ENCODE data around the gene ANKRD65.
"Not testable (repeated sequence)": the region's sequence is repeated elsewhere in the genome, so short reads cannot be mapped to it uniquely, and the experiment has no call there.

ANKRD65 gene

DNA sequence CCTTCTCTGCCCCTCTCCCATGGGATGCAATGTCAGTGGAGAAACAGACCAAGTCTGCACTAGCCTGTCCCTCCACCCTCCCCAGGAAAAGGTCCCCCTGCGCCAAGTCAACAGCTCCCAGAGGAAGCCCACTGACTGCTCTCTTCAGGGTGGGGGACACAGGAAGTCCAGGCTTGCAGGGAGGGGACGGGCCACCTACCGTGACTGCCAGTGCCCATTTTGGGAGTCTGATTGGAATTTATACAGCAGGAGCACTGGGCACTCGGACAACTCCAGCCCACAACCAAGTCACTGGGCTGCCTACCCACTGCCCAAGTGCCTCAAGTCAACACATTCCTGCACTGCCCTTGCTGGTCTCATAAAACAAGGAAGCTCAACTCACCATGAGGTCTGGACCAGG lies 28.1 kb downstream of the ANKRD65 start:
- DNase-seq: no peak

DNA sequence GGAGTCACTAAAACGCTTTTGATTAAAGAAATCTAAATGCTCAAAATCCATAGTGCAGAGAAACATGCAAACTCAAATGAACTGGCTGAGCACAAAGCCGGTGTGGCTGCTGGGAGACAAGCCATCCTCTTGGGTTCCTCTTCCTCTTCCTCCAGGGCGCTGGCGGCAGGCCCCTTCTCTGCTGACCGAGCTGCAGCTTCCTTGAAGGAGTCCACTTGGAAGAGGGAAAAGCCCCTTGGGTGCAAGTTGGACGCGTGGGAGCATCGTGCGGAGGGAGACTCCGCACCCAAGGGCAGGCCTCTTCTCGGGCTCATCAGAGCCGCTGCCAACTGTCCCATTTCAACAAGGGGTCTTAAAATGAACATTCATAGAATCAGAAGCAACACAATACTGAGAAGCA lies 29.9 kb downstream of the ANKRD65 start:
- DNase-seq: no peak

DNA sequence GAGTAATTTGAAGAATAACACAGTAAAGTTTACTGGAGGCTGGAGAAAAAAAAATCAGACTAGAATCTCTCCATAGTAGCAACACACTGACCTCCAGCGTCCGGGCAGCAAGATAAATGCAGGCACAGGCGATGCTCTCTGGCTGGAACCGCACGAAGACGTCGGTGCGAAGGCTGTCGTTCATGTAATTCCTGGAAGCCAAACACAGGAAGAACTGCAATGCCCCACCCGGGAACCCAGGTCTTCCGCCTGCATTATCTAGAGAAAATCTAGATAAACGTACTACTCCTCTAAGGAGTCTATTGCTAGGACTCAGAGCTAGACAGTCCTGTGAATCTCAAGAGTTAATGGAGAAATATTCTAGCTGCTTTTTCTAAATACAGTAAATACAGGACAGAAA lies 30.4 kb downstream of the ANKRD65 start:
- DNase-seq: no peak

DNA sequence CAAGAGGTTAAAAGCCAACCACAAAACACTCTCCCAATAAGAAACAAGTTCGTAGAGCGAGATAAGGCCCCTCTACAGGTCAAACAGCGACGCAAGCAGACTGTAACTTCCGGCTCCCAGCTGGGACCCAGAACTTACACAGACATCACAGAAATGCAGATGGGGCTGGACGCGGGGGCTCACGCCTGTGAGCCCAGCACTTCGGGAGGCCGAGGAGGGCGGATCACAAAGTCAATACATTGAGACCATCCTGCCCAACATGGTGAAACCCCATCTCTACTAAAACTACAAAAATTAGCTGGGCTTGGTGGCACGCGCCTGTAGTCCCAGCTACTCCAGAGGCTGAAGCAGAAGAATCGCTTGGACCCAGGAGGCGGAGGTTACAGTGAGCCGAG lies 33.0 kb downstream of the ANKRD65 start:
- DNase-seq: no peak

DNA sequence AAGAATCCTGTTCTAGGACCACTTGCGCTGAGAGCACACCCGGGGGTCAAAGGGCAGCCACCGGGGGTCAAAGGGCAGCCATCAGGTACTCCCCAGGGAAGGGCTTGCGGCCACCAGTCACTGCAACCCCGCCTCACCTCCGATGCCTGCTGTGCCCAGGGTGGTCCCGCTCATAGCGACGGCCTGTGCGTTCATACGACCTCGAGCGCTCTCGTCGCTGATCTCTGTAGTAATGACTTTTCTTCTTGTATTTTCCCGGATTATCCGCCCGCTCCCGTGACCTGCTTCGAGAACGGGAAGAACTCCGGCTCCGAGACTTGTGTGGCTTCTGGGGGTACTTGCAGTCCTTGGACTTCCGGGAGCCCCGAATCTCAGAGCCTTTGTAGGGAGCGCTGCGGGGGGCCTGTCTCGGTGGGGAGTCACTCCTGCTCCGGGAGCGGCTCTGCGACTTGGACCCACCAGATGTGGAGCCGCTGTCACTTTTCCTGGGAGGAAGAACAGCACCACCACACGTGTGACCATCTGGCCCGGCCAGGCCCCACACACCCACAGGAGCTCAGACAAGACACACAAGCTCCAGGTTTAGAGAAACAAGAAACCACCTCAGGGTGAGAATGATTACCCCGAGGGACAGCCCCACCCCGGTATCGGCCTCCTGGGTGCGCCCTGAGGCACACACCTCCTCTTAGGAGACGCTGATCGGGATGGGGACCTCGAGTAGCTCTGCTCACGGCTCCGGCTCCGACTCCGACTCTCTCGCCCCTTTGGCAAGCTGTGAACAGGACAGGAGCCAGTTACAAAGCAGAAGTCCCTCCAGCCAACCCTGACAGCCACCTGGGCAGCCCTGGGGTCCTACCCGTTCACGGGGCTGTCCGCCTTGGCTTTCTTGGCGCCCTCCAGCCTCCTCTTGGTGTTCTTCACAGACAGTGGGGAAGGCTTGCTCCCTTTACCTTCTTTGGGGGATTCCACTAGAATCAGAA lies 33.7 kb downstream of the ANKRD65 start:
- no peak for DNase-seq

DNA sequence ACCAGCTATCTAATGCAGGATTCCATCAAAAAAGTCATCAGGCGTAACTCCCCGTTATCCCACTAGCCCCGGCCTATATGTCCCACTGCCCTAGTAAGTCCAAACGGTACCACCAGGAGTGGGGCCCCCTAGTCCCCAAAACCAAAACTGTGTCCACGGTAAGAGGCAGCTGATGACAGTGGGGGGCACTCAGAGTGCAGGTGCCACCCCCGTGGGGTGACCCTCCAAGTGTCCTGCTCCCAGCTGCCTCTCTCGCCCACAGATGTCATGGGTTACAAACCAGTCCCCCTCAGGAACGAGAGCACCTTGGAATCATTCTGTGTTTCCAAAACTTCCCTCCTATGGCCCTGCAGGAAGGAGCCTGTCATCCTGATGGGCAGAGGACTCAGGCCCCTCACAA lies 35.1 kb downstream of the ANKRD65 start:
- no peak for DNase-seq

DNA sequence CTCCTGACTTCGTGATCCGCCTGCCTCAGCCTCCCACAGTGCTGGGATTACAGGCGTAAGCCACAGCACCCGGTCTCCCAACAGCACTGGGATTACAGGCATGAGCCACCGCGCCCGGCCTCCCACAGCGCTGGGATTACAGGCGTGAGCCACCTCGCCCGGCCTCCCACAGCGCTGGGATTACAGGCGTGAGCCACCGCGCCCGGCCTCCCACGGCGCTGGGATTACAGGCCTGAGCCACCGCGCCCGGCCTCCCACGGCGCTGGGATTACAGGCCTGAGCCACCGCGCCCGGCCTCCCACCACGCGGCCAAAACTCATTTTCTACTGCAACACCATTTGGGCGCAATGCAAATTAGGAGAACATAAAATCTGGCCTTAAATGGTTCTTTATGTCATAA lies 35.7 kb downstream of the ANKRD65 start:
- not testable (repeated sequence) for DNase-seq

DNA sequence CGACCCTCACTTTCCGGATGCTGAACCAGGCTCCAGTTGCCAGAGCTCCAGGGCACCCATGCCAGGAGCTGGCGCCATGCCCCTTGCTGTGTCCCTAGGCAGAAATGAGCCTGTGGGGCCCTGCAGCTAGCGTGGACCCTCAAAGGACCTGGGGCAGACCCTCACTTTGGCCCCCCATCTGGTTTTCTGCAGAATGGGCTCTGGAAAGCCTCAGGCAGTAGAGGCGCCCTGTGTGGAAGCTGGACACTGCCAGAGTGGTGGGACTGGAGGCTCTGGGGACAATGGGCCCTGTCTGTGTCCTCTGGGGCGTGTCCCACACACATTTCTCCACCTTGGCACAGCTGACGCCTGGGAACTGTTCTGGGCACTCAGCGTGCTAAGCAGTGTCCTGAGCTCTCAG lies 39.8 kb downstream of the ANKRD65 start:
- no peak for DNase-seq

DNA sequence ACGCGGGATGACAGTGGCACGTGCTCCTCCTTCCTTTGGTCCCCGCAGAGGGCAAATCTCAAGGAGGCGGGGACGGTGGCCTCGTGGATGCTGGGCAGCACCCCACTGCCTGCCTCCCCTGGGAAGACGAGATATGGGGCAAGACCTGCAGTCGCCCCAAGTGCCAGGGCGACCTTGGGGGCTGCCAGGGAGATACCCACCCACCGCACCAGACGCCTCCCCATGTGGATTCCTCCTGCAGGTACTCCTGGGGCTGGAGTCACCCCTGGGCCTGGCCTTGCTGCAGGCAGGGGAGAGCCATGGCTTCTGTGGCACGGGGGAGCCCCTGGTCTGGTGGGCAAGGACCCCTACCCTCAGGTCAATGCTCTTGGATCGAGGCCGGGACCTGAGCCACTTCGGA lies 40.2 kb downstream of the ANKRD65 start:
- no peak for DNase-seq

DNA sequence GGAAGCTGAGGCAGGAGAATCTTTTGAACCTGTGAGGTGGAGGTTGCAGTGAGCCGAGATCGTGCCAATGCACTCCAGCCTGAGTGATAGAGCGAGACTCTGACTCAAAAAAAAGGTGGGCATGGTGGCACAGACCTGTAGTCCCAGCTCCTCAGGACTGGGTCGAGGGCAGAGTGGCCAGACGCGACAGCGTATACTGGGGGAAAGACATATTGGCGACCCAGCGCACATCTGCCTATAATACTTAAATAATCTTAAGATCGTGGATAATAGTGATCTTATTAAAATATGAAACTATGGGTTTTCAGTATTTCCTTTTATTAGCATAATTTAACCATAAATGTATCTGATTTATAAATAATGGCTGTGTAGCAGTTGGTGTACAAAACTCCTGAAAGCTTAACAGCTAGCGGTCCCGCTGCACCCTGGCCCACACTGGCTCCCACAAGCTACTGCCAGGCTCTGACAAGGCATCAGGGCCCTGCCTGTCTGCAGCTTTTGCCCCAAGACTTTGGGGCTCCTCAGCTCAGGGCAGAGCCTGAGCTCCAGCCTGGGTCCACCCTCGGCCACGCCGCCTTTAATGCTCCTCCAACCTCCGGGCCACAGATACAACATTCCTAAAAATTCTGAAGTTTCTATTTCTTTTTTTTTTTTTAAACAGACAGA lies 43.4 kb downstream of the ANKRD65 start:
- no peak for DNase-seq

DNA sequence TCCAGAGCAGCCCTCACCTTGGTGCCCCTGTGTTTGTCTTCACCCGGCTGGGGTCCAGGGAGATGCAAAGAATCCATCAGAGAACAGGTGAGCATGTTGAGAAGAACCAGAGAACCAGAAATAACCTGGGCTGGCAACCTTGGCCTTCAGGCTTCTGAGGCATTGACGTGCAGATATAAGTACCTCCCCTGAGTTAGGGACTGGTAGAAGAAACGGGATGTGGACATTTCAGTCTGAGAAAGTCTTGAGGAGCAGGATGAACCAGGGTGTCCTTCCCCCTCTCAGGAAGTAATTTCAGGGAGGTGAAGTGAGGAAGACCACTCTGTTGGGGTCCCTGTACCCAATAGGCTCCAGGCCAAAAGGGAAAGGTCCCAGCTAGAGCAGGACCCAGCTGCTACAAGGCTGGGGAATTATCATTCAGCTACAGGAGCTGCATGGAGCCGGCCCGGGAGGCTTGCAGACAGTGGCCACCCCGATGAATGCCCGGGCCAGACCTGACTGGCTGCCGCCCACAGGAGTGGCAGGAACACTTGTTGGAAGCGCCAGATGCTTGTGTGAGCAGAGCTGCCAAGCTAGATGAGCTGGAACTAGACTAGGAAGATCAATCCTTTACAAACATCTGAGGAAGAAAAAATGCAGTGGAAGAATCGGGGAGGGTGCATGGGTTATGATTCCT lies 44.4 kb downstream of the ANKRD65 start:
- DNase-seq: no peak

DNA sequence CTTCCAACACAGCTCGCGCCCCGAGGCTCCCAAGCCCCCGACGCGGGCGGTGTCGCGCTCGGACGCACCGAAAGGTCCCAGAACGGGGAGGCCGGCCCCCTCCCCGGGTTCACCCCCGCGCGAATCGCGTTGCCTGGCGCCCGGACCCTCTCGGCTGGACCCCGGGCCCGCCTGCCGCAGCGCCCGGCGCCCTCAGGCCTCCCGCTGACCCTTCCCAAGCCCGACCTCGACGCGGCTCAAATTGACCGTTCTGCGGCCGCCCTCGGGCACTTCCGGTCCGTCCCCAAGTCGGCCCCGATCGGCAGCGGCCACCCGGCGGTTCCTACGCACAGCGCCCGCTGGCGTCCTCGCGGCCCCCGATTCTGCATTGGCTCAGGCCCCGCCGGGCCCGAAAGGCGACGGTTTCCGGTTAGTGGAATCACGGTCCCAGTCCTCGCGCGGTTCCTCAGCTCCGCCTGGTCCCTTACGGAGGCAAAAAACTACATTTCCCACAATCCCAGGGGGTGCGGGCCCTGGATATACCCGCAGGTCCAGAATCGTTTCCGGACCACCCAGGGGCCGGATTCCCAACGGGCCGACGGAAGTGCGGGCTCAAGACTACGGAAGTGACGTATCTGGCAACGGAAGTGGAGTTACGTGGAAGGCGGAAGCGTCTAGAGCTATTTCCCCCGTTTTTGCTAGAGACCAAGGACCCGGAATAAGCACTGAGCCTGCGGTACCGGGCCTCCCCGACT lies 46.0 kb downstream of the ANKRD65 start, which contains the start of gene AURKAIP1:
AURKAIP1 (minus strand) TSS at position 279 of the 734 bp plus-strand sequence. CDS start 451 bp downstream, outside the sequence.
- peak; percentile 98 for DNase-seq

DNA sequence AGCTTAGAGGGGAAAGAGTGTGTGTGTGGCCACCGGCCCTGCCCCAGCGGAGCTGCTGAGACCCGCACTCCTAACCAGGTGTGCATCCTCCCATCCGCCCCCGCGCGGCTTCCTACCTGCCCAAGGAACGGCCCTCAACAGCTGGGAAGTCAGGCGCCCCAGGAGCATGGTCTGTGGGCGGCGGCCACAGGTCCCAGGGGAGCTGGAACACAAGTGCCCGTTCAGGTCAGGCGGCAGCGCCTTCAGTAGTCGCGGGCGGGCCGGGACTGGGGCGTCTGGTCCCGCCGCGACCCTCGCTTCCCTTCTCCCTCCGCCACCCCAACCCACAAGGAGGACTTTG lies 46.5 kb downstream of the ANKRD65 start:
- DNase-seq: no peak

DNA sequence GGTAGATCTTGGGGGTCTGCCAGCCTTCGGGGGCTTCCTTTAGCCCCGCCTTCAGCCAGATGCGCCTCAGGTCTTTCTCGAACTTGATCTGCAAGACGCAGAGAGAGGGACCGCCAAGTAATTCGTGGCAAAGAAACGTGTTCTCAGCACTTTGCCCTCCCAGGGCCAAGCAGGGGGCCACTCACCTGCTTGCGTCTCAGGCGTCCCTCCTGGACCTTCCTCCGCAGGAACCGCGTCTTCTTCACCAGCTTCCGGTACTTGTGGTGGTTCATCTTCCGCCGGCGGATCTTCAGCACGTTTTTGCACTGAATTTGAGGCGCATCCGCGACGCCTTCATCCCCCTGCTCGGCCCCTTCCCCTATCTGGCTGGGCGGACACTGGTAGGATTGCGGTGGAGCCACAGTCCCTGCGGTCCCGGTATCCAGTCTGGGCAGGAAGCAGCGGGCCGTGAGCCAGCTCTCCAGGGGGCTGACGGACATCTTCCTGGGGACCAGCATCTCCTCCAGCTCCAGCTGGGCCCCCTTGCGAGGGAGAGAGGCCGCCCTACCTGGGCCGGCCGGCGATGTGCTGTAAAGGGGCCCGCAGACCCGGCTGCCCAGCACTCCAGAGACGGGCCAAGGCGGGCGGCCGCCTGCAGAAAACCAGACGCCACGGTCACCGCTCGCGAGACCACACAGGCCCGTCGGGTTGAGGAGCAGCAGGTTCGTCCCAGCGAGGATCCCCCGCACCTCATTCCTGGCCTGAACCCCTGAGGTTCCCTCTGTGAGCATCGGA lies 47.1 kb downstream of the ANKRD65 start:
- no peak for DNase-seq

DNA sequence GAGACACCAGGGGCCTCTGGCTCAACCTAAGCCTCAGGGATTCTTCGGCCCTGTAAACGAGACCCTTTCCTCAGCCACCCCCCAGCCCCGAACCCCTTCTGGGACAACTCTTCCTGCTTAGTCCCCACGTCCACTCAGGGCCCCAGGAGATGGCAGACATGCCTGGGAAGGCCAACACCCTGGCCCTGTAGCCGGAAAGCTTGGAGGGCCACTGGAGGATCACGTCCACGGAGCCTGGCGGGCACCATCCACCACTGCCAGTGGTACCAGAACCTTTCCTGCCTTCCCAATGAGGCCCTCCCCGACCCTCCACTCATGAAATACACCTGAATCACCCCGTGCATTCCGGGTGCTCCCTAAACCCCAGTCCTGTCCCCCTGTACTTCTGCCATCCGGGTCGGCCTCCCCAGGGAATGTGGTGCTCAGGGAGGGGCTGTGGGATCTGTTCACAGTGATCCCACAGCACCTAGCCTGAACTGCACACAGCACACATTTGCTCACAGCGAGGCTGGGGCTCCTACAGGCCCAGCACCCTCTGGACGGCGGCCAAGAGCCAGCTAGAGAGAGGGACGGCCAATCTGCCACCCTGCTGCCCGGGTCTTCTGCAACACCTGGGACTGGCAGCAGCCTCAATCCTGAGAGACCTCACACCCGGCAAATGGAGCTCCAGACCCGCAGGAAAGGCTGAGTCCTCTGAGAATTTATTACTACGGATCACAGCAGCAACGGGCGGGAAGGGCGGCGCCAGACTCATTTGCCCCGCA lies 47.8 kb downstream of the ANKRD65 start:
- no peak for DNase-seq

DNA sequence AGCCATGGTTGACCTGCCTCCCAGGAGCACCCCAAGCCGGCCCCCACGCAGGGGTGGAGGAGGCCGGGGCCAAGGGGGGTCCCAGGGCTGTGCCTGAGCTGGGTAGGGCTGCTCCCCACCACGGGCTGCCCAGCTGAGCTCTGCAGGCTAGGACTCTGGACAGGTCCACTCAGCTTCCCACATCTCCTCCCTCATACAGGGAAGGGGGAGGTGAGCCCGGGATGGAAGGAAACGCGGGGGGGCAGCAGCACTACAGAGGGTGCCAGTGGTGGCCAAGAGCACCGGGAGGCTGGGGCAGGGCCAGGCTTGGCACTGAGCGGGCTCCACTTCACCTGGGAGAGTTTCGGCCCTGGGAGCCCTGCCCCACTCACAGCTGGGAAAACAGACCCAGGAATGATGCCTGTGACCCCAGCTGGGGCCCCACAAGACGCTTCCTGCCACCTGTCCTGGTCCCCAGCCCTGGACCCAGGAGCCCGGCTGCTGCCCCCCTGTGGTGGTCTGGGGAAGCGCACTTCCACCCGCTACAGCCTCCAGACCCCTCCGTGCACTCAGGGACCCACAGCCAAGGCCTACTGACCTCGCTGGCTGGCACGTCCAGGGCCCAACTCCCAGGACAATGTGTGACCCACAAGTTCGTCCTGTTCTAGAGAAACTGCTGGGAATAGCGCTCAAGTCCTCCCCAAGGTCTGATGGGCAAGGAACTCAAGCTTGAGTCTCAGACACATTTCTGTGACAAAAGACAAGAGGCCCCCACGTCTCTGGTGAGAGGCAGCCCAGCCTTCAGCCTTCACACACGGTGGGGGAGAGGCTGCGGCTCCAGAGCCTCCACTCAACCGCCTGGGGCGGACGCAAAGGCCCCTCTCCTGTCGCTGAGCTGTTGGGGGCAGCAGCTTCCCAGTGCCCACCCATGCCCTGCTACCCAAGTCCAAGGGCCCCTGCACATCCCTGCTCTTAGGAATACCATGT lies 49.0 kb downstream of the ANKRD65 start:
- DNase-seq: peak; percentile 64

DNA sequence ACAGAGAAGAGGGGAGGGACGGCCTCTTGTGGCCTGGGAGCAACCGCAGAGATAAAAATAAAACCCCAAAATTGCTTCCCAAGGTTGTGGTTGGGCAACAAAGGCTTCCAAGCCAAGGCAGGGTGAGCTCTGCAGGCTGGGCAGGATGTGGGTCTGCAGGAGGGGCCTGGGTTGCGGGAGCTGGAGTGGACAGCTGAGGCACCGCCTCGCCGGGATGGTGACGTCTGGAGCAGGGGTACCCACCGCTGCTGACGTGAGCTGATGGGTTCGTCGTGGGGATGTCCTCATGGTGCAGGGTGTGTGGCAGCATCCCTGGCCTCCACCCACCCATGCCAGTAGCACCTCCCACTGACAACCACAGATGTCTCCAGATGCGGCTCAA lies 49.7 kb downstream of the ANKRD65 start:
- DNase-seq: no peak

DNA sequence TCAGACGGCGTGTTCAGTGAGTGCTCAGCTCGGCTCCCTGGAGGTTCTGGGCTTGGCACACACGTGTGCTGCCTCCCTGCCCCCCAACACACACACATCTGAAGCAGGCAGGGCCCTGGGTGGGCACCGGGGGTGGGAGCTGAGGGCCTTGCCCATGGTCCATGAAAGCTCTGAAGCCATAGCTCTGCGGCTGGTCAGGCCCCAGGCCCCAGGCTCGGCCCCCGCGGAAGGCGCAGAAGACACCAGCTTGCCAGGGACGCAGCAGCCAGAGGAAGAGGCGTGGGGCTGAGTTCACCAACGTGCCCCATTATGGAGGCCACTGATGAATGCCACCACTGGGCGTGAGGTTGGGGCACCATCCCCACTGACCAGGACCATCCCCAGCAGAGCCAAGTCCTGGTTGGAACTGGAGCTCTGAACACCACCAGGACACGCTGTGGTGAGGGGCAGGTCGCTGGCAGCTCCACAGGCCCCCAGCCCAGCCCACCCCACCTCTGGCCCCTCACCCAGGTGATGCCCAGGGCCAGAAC lies 50.2 kb downstream of the ANKRD65 start:
- DNase-seq: no peak

DNA sequence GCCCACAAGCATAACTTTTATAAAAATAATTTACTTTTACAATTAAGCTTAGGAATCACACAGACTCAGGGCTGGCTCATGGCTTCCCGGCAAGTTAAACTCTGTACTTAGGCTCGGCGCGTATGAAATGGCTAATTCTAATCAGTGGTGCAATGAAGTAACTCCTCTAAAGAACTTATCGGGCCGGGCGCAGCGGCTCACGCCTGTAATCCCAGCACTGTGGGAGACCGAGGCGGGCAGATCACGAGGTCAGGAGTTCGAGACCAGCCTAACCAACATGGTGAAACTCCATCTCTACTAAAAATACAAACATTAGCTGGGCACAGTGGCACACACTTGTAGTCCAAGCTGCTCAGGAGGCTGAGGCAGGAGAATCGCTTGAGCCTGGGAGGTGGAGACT lies 51.0 kb downstream of the ANKRD65 start:
- not testable (repeated sequence) for DNase-seq

All from NCI-H146 (cell line).